Smooth muscle cell of bladder (primary cell): ENCODE data around the gene PPP2R1A. TPM values are rescaled to one million over a fixed set of nuclear protein-coding genes. Genes with fewer than 3 reads are reported as not detected.

ENCODE experiments used
- total RNA-seq: library from RNA; depleted of rRNA; stranded (reverse); fragments of >200 nt; gene quantifications from 2 replicates; pipeline ENCODE4 v1.2.3, GENCODE V29; 2014

Gene PPP2R1A
- total RNA-seq, result 83.5 and 112 TPM in 2 replicates

GRCh38 chr19:52189735-52190486 is at the start of gene PPP2R1A:
Gene PPP2R1A (plus strand): TSS chr19:52190052. CDS start chr19:52190097, 45 bp downstream.

GRCh38 chr19:52171321-52172169 is 18.3 kb upstream of the PPP2R1A start, which contains the start of gene ZNF836:
Gene ZNF836 (minus strand): TSS chr19:52171621. CDS start chr19:52168072, 3,549 bp downstream.

GRCh38 chr19:52269338-52270261 is 79.7 kb downstream of the PPP2R1A start, which contains the start of gene ZNF766:
Gene ZNF766 (plus strand): TSS chr19:52269587. CDS start chr19:52269614, 27 bp downstream.

Other genes with a start within 250 kb of the PPP2R1A start
- 10.2 and 11.8 TPM in 2 replicates for gene ZNF350, start 203.2 kb upstream of the PPP2R1A start, total RNA-seq
- gene ZNF615, start 181.8 kb upstream of the PPP2R1A start, total RNA-seq, result 10.8 and 11.7 TPM in 2 replicates
- 7.8 and 8.4 TPM in 2 replicates for gene ZNF614, start 161.7 kb upstream of the PPP2R1A start, total RNA-seq
- gene ZNF432, start 141.2 kb upstream of the PPP2R1A start, total RNA-seq, result 5.8 and 9.3 TPM in 2 replicates
- gene ZNF841, start 94.3 kb upstream of the PPP2R1A start, total RNA-seq, result 21.4 and 24.2 TPM in 2 replicates
- gene ZNF616, start 50.1 kb upstream of the PPP2R1A start, total RNA-seq, result 9.4 and 12.1 TPM in 2 replicates
- 6.5 and 7.5 TPM in 2 replicates for gene ZNF836, start 18.4 kb upstream of the PPP2R1A start, total RNA-seq
- gene ZNF766, start 79.5 kb downstream of the PPP2R1A start, total RNA-seq, result 8.4 and 11.6 TPM in 2 replicates
- 4.6 and 6.1 TPM in 2 replicates for gene ZNF480, start 107.1 kb downstream of the PPP2R1A start, total RNA-seq
- gene ZNF610, start 146.2 kb downstream of the PPP2R1A start, total RNA-seq, result 2.3 and 3.6 TPM in 2 replicates
- gene ZNF880, start 179.9 kb downstream of the PPP2R1A start, total RNA-seq, result 33.1 and 37.4 TPM in 2 replicates
- gene ZNF528, start 207.8 kb downstream of the PPP2R1A start, total RNA-seq, result 23.9 and 29.4 TPM in 2 replicates
- not detected in 2 replicates for gene ZNF534, start 239.1 kb downstream of the PPP2R1A start, total RNA-seq